CD4-positive, alpha-beta T cell treated with Interferon gamma for 1 hour (primary cell): ENCODE results near the gene PIMREG.
A peak's percentile ranks its signal among the peaks of the same experiment; 100 is the strongest.

Experiments used
- DNase-seq: peaks from one replicate; pipeline ENCODE4 v3.0.0-alpha.2; 2020

PIMREG gene

DNA sequence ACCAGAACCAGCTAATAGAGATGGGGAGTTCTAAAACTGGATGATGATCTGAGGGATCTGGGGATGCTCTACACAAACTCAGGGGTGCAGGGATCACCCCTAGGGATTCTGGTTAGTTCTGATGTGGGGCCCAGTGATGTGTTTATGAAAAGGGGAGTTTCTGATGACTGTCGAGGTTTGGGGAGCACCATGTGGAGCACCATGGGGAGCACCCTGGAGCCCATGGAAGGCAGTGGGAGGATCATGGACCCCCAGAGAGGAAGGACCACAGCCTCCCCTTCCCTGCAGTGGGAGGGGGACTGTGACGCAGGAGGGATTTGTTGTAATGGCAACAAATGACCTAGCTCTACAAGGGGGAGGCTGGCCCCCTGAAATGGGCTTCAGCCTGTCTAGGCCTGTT, 18.4 kb downstream of the PIMREG start:
- DNase-seq: no peak

DNA sequence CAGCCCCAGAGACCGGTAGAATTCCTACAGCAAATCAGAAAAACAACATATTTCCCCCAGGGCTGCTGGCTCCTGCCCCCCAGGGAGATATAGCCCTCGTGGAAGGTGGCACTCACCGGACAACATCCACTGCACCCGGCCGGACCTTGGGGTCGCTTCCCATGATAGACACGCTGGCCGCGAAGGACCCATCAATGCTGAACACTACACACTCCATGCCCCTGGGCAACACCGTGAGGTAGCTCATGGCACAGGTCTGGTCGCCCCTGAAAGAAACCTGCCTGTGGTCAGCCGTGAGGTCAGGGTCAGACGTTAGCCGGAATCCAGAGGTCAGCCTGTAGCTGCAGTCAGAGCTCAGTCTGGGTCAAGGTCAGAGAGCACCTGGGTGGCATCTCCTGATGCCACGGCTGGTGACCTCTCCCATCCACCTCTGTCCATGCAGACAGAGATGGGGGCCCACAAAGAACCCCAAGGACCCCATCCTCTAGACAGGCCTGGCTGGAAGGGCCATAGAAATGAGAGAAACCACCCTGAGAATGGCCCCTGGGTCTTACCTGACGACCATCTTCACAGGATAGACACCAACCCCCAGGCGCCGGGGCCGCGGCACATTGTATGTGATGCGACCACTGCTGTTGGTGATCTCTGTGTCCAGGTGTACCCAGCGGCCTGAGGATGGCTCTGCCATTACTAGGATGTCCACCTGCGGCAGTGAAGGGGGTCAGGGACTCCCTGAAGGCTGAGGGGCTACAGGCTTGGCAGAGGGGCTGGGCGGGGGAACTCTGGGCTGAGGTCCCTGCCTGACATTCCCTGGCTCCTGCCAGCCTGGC, 19.6 kb downstream of the PIMREG start:
- no peak for DNase-seq

DNA sequence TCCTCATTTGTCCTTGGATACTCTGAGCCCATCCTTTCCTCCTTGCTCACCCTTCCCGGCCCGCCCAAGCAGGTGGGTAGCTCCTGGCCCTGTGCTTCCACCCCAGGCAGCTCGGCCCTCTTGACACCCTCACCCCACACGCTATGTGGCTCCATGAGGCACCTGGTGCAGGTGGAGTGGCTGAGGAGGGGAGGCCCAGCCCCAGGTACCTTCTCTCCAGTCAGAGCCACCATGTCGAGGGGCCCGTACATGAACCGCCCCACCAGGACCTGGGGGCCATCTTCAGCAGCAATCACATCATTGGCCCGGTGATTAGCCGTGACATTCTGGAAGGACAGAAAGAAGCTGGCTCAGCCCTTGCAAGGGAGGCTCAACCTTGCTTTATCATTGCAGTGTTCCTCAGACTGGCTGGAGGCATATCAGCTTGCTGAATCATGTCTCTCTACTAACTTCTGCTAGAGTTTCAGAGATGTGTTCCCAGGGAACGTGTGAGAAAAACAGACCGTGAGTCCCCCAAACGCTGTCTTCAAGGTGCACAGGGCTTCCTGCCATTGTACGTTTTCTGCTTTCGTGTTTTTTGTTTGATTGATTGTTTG, 20.3 kb downstream of the PIMREG start:
- no peak for DNase-seq

GRCh38 chr17:6465206-6466003, 21.1 kb downstream of the PIMREG start:
- DNase-seq: no peak

GRCh38 chr17:6467567-6467966, 23.3 kb downstream of the PIMREG start:
- DNase-seq: no peak

DNA sequence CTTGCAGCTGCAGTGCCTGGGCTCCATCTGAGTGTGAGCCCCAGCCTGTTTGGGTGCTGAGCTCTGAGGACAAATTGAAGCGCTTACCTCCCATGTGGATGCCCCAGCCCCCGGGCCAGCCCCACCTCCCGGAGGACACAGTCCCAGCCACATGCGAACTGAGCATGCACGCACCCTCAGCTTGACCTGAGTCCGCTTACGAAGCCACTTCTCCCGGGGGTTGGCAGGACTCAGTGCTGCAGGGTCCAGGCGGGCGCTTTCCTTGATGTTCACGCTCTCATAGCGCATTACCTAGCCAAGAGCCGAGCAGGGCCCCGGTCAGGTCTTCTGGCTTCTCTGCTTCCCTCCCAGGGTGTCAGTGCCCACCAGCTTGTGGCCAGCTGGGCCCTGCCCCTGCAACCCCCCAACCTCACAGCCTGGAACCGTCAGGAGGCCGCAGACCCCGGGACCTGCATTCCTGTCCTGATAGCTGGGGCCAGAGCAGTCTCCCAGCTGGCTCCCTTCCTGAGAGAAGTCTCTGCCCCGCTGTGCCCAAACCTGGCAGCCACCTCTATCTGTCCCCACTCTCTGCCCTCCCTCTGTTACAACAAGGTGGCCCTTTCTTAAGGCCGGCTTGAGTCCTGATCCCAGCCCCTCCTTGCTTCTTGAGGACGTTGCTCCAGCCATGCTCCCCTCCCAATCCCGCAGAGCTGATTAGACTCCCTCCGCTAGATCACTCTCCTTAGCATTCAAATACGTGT, 24.0 kb downstream of the PIMREG start:
- DNase-seq: no peak

GRCh38 chr17:6470146-6470718, 26.0 kb downstream of the PIMREG start:
- DNase-seq: no peak

GRCh38 chr17:6470751-6471521, 26.7 kb downstream of the PIMREG start:
- no peak for DNase-seq

DNA sequence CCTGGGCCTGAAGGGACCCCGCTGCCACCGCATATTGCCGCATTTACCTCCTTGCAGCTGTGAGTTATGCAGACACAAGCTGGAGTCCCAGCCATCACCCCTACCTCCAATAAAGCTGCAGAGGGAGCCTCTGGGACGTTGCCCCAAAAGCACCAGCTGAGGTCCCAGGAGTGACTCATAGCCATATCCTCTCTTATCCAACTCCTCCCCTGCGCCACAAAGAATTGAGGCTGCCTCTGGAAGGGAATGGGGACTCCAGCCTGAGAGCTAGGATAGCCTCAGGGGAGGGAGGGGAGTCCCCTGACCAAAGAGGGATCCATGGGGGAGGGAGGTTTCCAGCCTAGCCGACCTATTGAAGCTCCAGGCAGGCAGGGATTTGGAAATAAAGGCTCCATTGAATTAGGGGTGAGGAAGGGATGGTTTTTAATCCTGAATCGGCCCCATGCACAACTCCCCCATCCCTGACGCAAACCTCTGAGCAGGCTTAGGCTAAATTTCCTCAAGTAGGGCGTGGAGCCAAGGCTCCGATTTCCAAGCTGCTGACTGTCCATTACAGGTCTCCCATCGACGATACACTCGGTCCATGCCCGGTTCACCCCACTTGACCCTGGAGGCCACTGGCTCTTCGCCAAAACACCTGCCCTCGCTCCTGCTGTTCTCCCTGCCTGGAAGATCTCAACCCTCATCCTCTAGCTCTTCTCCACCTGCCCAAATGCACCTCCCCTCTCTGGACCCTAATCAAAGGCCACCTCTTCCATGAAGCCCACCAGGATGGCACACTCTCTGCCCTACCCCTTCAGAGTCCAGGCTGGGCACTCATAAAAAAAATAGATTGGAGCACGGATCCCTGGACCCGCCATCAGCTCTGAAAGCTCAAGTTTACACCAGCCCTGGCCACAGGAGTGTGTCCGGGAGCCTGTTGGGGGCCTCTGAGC, 27.5 kb downstream of the PIMREG start:
- no peak for DNase-seq

DNA sequence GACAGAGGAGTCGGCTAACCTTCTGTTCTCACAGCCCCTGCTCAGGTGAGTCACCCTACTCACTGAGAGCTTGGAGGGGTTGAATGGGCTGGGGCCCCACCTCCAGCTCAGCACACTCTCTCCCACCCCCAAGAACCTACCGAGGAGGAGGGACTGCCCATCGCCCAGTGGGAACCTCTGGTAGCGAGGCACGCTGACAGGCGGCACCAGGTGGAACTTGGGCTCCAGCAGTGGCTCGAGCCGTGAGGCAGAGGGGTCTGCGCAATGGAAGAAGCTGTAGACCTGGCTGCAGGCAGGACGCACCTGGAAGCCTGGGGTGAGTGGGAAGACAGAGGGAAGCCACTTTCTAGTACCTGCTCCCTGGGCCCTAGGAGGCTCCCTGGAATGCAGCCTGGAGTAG, 28.3 kb downstream of the PIMREG start:
- no peak for DNase-seq

GRCh38 chr17:6473128-6473767, 29.0 kb downstream of the PIMREG start:
- peak; percentile 55 for DNase-seq

DNA sequence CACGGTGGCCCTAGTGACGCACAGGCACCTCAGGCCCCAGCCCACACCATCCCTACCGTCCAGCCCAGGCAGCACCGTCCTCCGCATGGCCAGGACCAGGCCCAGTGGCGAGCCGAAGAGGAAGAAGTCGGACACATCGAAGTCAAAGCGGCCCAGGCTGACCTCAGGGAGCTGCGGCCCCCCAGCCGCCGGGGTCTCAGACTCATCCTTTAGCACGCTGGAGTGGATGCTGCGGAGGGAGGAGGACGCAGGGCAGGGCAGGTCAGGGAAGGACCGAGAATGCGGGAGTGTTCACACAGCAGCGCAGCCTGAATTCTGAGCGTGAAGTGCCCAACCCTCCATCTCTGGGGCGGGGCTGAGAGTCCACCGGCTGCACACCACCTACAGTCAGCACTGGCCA, 30.1 kb downstream of the PIMREG start:
- no peak for DNase-seq

- no peak for DNase-seq
Observed at GRCh38 chr17:6474906-6475305, 30.7 kb downstream of the PIMREG start.

- no peak for DNase-seq
Observed at GRCh38 chr17:6475411-6475810, 31.2 kb downstream of the PIMREG start.

DNA sequence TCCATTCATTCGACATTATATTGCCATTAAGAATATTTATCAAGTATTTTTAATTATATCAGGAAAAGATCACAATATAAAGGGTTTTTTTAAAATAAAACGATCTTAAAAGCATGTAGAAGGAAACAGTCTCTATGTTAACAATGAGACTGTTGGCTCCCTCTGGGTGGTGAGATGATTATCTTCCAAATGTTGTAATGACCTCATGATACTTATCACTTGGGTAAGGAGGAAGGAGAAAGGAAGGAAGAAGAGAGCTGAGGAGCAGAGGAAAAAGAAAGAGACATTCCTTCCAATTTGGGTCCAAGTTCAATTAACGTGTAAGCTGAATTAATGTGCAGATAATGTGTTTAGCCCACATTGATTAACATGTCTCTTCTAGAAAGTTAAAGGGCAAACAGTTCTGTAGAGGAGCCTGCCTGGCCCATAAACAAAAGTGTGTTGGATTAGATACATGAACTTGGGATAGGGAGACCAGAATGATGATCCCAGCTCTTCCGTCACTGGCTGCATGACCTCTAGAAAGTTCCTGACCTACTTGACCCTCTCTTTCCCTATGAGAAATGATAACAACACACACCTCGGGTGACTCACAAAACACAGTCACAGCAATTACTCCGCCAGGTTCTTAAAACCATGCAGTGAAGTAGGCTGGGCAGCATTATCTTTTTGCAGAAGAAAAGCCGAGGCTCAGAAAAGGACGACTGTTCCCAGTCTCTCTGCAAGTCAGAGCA, 32.0 kb downstream of the PIMREG start:
- no peak for DNase-seq

DNA sequence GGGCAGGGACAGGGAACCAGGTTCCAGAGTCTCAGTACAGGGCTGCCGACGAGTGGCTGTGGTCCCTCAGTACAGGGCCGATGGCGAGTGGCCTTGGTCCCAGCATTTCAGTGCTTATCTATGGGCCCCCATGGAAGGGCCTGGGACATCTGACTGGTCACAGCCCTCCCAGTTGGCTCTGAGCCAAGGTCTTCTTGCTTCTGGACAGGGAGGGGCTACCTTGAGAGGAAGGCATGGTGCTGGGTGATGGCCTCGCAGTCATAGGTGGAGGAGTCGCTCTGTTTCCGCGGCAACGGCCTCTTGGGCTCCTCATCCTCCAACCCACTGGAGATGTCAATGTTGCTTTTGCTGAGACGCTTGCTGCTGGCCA, 32.5 kb downstream of the PIMREG start:
- no peak for DNase-seq

DNA sequence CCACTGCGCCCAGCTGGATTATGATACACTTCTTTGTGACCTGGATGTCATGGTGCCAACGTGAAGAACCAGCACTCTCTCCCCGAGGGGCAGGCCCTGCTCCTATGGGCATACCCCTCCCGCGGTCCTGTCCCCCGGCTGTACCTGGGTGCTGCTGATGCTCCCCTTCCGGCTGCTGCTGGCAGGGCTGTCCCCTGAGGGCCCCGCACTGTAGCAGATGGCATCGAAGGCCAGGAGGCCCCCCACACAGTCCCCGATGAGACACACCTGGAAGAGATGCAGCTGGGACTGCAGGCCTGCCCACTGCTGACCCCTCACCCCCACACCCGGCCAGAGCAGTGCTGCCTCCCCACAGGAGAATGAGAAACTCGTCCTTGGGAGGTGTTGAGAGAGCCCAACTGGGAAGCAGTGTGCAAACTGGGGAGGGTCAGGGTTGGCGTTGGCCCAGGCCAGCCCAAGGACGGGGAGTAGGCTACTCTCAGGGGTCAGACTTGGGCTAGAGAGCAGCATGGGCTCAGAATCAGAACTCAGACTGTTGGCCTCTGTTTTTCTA, 33.7 kb downstream of the PIMREG start:
- DNase-seq: no peak

DNA sequence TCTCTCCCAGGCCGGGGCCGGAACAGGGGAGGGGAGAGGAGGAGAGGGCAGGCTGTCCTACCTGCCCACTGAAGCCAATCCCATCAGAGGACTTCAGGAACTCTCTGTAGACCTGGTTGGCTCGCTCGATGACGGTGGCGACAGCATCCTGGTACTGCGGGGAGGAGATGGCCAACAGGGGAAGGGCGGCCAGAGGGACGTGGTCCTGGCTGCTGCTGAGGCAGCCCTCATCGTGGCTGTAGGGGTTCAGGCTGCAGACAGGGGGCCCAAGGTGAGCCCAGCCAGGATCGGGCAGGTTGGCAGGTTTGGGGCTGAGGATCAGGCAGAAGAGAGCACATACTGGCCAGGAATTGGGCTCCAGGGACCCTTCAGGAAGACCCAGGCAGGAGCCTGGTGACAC, 34.2 kb downstream of the PIMREG start:
- DNase-seq: no peak

DNA sequence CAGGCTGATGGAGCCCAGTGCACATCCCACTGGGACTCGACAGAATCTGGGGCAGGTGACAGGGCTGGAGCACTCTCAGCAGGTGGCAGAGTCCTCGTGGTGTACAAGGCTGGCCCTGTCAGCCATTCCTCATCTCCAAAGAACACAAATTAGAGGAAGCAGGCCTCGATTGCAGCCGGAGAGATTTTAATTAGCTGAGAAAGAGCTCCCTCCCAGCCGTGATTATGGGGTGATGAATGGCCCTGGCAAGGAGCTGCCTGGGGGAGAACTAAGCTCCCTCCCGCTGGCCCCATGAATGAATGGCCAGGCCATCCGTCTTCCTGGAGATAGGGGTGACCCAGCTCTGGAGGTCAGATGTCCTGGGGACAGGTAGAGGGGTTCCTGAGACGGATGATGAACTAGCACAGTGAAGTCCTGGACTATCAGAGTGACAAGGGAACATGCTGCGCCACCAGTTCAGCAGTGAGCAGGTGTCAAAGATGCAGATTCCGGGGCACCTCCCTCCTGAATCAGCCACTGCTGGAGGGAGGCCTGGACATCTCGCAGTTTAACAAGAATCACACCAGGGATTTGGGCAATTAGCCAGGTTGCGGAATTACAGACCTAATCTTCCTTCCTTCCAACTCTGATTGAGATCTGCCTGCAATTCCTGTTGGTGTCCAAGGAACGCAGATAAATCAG, 35.5 kb downstream of the PIMREG start:
- DNase-seq: no peak
